HFFc6 (cell line): ENCODE measurements around the gene PADI3. TPM values are rescaled to one million over a fixed set of nuclear protein-coding genes. Genes with fewer than 3 reads are reported as not detected.

Source experiments
- DNase-seq: peaks from one replicate; pipeline ENCODE4 v3.0.0-alpha.2; 2018
- H3K27ac Mint-ChIP-seq: 2 replicates; pipeline ENCODE4 v1.8.0; 2020; ENCODE audit warnings: mild to moderate bottlenecking, mixed read lengths
- H3K27me3 Mint-ChIP-seq: 2 replicates; pipeline ENCODE4 v1.8.0; 2021; ENCODE audit warnings: mild to moderate bottlenecking, moderate library complexity, mixed read lengths; ENCODE audit not compliant: insufficient read depth
- H3K36me3 Mint-ChIP-seq: 2 replicates; pipeline ENCODE4 v1.8.0; 2021; ENCODE audit warnings: low read depth, mixed read lengths
- H3K4me1 Mint-ChIP-seq: 2 replicates; pipeline ENCODE4 v1.8.0; 2020; ENCODE audit warnings: low read depth, mixed read lengths
- H3K4me3 Mint-ChIP-seq: 2 replicates; pipeline ENCODE4 v1.8.0; 2020; ENCODE audit warnings: mild to moderate bottlenecking, moderate library complexity, mixed read lengths
- H3K9me3 Mint-ChIP-seq: 2 replicates; pipeline ENCODE4 v1.8.0; 2020; ENCODE audit warnings: mild to moderate bottlenecking, mixed read lengths
- total RNA-seq, 6 experiments: library from RNA; stranded (reverse); fragmentation: NEBNext Ultra II Directional; extraction: Animal tissue kit (Norgen Biotek cat#: 25700); gene quantifications; 2 replicates in 1 of 6; 3 replicates in 5 of 6; pipeline ENCODE4 v1.2.3, GENCODE V29; 2021
- TF ChIP-seq, protein P1 (sequence below): fragments of 200-600 bp; sonication (generic); IDR thresholded peaks from 2 replicates; pipeline ENCODE4 v1.5.0; 2021; ENCODE audit warnings: antibody characterized with exemption, mild to moderate bottlenecking

PADI3 gene
- total RNA-seq, 6 experiments from 2014 or later: 0.05 to 0.14 (median 0.07) TPM; not detected in 2

DNA sequence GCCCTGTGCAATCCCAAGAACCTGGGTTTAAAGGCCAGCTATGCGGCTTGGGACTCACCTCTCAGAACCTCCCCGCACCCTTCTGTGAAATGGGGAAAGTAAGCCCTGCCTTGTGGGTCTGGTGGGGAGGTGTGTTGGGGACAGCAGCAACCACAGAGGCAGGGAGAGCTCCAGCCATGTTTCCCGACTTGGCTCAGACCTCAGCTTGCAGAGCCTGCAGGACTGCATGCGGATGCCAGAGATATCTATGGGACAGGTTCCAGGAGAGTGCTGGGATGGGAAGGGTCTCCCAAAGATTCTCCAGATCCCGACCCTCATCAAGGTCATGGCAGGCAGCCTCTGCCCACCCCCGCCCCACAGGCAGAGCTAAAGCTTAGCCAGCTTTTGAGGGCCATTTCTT, 23.8 kb upstream of the PADI3 start:
- Mint-ChIP-seq H3K4me3 (no peak overlapping the region), H3K27me3 (peaks cover 3% of the 10 kb centered on the region), H3K27ac (no peak overlapping the region), H3K9me3 (no peaks in the 10 kb centered on the region), H3K36me3 (no peaks in the 10 kb centered on the region), H3K4me1 (peaks cover 13% of the 10 kb centered on the region)
- TF ChIP-seq, protein P1, sequence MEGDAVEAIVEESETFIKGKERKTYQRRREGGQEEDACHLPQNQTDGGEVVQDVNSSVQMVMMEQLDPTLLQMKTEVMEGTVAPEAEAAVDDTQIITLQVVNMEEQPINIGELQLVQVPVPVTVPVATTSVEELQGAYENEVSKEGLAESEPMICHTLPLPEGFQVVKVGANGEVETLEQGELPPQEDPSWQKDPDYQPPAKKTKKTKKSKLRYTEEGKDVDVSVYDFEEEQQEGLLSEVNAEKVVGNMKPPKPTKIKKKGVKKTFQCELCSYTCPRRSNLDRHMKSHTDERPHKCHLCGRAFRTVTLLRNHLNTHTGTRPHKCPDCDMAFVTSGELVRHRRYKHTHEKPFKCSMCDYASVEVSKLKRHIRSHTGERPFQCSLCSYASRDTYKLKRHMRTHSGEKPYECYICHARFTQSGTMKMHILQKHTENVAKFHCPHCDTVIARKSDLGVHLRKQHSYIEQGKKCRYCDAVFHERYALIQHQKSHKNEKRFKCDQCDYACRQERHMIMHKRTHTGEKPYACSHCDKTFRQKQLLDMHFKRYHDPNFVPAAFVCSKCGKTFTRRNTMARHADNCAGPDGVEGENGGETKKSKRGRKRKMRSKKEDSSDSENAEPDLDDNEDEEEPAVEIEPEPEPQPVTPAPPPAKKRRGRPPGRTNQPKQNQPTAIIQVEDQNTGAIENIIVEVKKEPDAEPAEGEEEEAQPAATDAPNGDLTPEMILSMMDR: no peak
- DNase-seq: no peak

DNA sequence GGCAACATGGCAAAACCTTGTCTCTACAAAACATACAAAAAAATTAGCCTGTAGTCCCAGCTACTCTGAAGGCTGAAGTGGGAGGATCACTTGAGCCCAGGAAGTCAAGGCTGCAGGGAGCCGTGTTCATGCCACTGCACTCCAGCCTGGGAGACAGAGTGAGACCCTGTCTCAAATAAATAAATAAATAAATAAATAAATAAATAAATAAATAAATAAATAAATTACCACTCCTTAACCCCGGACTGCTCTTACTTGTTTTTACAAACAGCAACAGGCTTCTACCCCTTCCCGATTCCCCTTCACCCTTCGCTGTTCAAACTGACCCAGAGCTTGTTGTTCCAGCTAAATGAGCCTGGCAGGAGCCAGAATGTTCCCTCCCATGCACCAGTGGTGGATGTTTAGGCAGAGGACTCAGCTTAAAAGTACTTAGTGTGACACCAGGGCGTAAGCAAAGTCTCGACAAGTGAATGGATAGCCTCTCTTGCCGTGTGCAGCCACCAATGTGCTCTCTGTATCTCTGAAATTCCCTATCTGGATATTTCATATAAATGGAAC, 21.5 kb upstream of the PADI3 start:
- no peak overlapping the region for H3K27ac Mint-ChIP-seq
- H3K9me3 Mint-ChIP-seq: no peaks in the 10 kb centered on the region
- H3K27me3 Mint-ChIP-seq: peaks cover 3% of the 10 kb centered on the region
- no peak for DNase-seq
- H3K4me1 Mint-ChIP-seq: peaks cover 18% of the 10 kb centered on the region
- TF ChIP-seq, protein P1: no peak
- H3K4me3 Mint-ChIP-seq: no peak overlapping the region
- no peaks in the 10 kb centered on the region for H3K36me3 Mint-ChIP-seq

DNA sequence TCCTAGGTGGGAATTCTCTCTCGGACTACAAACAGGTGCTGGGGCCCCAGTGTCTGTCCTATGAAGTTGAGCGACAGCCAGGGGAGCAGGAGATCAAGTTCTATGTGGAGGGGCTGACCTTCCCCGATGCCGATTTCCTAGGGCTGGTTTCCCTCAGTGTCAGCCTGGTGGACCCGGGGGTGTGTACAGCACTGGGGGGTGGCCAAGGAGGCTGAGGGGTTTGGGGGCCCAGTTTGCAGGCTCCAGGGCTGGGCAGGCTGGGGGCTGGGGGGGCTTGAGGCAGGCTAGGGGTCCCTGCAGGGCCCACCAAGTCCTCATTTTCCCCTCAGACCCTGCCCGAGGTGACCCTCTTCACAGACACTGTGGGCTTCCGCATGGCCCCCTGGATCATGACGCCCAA, 20.3 kb upstream of the PADI3 start:
- Mint-ChIP-seq H3K9me3 (no peaks in the 10 kb centered on the region), H3K4me1 (peaks cover 30% of the 10 kb centered on the region), H3K27ac (no peak overlapping the region), H3K27me3 (peaks cover 3% of the 10 kb centered on the region), H3K36me3 (no peaks in the 10 kb centered on the region), H3K4me3 (no peak overlapping the region)
- DNase-seq: no peak
- TF ChIP-seq, protein P1: no peak

DNA sequence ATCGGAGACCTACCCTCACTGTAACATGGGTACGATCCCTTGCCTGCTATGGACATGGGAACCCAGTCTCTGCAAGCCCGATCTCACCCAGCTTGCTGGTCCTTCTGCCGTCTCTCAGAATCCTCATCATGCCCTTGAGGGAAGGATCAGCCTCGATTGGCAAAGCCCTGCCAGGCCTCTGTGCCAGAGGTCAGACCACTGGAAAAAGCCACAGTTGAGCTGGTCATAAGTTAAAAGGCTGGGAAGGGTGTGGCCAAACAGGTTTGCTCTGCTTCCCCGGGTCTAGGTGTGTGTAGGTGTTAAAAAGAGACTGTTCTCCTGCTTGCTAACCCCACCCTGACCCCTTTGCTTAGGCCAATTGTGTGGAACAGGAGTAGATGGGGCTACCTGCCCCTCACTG, 19.5 kb upstream of the PADI3 start:
- no peak overlapping the region for H3K27ac Mint-ChIP-seq
- DNase-seq: no peak
- H3K9me3 Mint-ChIP-seq: no peaks in the 10 kb centered on the region
- TF ChIP-seq, protein P1: no peak
- H3K27me3 Mint-ChIP-seq: peaks cover 1% of the 10 kb centered on the region
- no peaks in the 10 kb centered on the region for H3K36me3 Mint-ChIP-seq
- H3K4me3 Mint-ChIP-seq: no peak overlapping the region
- peaks cover 38% of the 10 kb centered on the region for H3K4me1 Mint-ChIP-seq

DNA sequence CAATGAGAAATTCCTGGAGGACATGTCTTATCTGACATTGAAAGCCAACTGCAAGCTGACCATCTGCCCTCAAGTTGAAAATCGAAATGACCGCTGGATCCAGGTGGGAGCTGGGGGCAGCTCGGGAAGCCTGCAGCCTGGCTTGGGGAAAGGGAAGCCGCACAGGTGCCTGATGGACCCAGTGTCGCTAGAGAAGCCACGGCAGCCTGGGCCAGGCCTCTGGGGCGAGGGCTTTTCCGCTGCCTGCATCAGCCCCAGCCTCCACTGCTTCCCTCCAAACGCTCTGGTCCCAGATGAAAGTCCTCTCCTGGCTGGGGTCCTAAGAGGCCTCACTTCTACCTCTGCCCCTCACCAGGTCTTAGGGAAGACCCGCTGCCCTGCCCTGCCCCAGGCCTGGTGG, 18.8 kb upstream of the PADI3 start:
- no peak overlapping the region for H3K27ac Mint-ChIP-seq
- no peaks in the 10 kb centered on the region; the same call in 1 of the 2 replicates for H3K27me3 Mint-ChIP-seq
- peaks cover 44% of the 10 kb centered on the region for H3K4me1 Mint-ChIP-seq
- TF ChIP-seq, protein P1: no peak
- H3K36me3 Mint-ChIP-seq: no peaks in the 10 kb centered on the region
- no peak for DNase-seq
- no peaks in the 10 kb centered on the region for H3K9me3 Mint-ChIP-seq
- no peak overlapping the region for H3K4me3 Mint-ChIP-seq
